WTC11 (cell line): Measurements from ENCODE around the gene NOL4.

ENCODE experiments used
- ATF2 ChIP-seq: sonication (generic); formaldehyde crosslinking; IDR thresholded peaks from 2 replicates; pipeline ENCODE4 v1.8.1; 2022; ENCODE audit warnings: low read depth, missing genetic modification reagents, borderline replicate concordance
- ATF3 ChIP-seq: sonication (generic); formaldehyde crosslinking; conservative IDR thresholded peaks from 2 replicates; pipeline ENCODE4 v1.8.1; 2022; ENCODE audit warnings: mild to moderate bottlenecking, missing genetic modification reagents
- CREB1 ChIP-seq: sonication (generic); formaldehyde crosslinking; IDR thresholded peaks from 2 replicates; pipeline ENCODE4 v1.8.0; 2023; ENCODE audit warnings: mild to moderate bottlenecking, missing genetic modification reagents
- CTCF ChIP-seq: fragments of 200-600 bp; IDR thresholded peaks from 2 replicates; pipeline ENCODE4 v1.8.0; 2022; ENCODE audit warnings: antibody characterized with exemption
- E2F4 ChIP-seq: sonication (generic); formaldehyde crosslinking; IDR thresholded peaks from 2 replicates; pipeline ENCODE4 v1.8.1; 2022; ENCODE audit warnings: low read depth, mild to moderate bottlenecking, moderate library complexity, missing genetic modification reagents, borderline replicate concordance
- HMGXB4 ChIP-seq: sonication (generic); formaldehyde crosslinking; IDR thresholded peaks from 2 replicates; pipeline ENCODE4 v1.8.1; 2023; ENCODE audit warnings: mild to moderate bottlenecking, moderate library complexity, missing genetic modification reagents
- NR2C2 ChIP-seq: sonication (generic); formaldehyde crosslinking; IDR thresholded peaks from 2 replicates; pipeline ENCODE4 v1.8.0; 2022; ENCODE audit warnings: mild to moderate bottlenecking, missing genetic modification reagents
- NR3C1 ChIP-seq: sonication (generic); formaldehyde crosslinking; conservative IDR thresholded peaks from 2 replicates; pipeline ENCODE4 v1.8.1; 2023; ENCODE audit warnings: low read depth, mild to moderate bottlenecking, missing genetic modification reagents
- PRDM15 ChIP-seq: sonication (generic); formaldehyde crosslinking; IDR thresholded peaks from 2 replicates; pipeline ENCODE4 v1.8.0; 2022; ENCODE audit warnings: missing genetic modification reagents
- PREB ChIP-seq: sonication (generic); formaldehyde crosslinking; IDR thresholded peaks from 2 replicates; pipeline ENCODE4 v1.8.1; 2022; ENCODE audit warnings: mild to moderate bottlenecking, missing genetic modification reagents, moderate library complexity, borderline replicate concordance
- SP1 ChIP-seq: sonication (generic); formaldehyde crosslinking; conservative IDR thresholded peaks from 2 replicates; pipeline ENCODE4 v1.8.1; 2022; ENCODE audit warnings: missing genetic modification reagents
- ZNF512 ChIP-seq: sonication (generic); formaldehyde crosslinking; IDR thresholded peaks from 2 replicates; pipeline ENCODE4 v1.8.1; 2022; ENCODE audit warnings: missing genetic modification reagents, borderline replicate concordance
- ZNF671 ChIP-seq: fragments of 250-450 bp; sonication (Bioruptor Pico); IDR thresholded peaks from 2 replicates; pipeline ENCODE4 v1.8.0; 2021; ENCODE audit warnings: mild to moderate bottlenecking

- TF ChIP-seq CREB1 = no peak
- no peak for TF ChIP-seq CTCF
- TF ChIP-seq ATF3 (CRISPR knock-in tag) = no peak
- no peak for TF ChIP-seq E2F4 (CRISPR knock-in tag)
- no peak for TF ChIP-seq SP1 (CRISPR knock-in tag)
- TF ChIP-seq PREB (CRISPR knock-in tag) = no peak
- TF ChIP-seq HMGXB4 (CRISPR knock-in tag) = no peak
- TF ChIP-seq ZNF512 (CRISPR knock-in tag) = no peak
- TF ChIP-seq NR3C1 (CRISPR knock-in tag) = no peak
- TF ChIP-seq ZNF671 (CRISPR knock-in tag) = no peak
- no peak for TF ChIP-seq ATF2 (CRISPR knock-in tag)
- TF ChIP-seq NR2C2 (CRISPR knock-in tag) = no peak
- no peak for TF ChIP-seq PRDM15 (CRISPR knock-in tag)
Measured at GRCh38 chr18:34219651-34220050, 5.1 kb downstream of the NOL4 start.
